MM.1S (cell line): ENCODE data around the gene NSF.
"Not testable (repeated sequence)": the region's sequence is repeated elsewhere in the genome, so short reads cannot be mapped to it uniquely, and the experiment has no call there.

Source experiments
- CTCF ChIP-seq: fragments of 300-600 bp; sonication (generic); IDR thresholded peaks from 2 replicates; pipeline ENCODE4 v1.5.1; 2016; ENCODE audit warnings: antibody characterized with exemption, low read length, mixed read lengths
- EZH2 ChIP-seq: fragments of 300-600 bp; sonication (generic); optimal IDR thresholded peaks from 2 replicates; pipeline ENCODE3; 2017; ENCODE audit warnings: low read depth, mild to moderate bottlenecking, antibody characterized with exemption, low read length, mixed read lengths

GRCh38 chr17:46757588-46757987, 167.1 kb downstream of the NSF start:
- not testable (repeated sequence) for TF ChIP-seq CTCF, EZH2
